ENCODE data around the gene CD3G. TPM values are rescaled to one million over a fixed set of nuclear protein-coding genes. Genes with fewer than 3 reads are reported as not detected.

CD3G gene
- total RNA-seq, 2 donors from 2014 or later: not detected

DNA sequence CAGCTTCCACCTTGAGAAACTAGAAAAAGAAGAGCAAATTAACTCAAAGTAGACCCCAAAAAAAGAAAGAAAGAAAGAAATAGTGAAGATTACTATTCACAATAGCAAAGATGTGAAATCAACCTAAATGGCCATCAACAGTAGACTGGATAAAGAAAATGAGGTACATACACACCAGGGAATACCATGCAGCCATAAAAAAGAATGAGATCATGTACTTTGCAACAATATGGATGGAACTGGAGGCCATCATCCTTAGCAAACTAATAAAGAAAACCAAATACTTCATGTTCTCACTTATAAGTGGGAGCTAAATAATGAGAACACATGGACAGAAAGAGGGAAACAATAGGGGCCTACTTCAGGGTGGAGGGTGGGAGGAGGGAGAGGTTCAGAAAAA, 15.4 kb upstream of the CD3G start:
- H3K4me1 ChIP-seq (ENCODE audit: control insufficient read depth, insufficient read depth, low read length): no peaks in the 10 kb centered on the region
- H3K27ac Mint-ChIP-seq: no peak overlapping the region
- peaks cover 21% of the 10 kb centered on the region for H3K27me3 Mint-ChIP-seq (ENCODE audit: insufficient read depth)
- no peaks in the 10 kb centered on the region for H3K36me3 ChIP-seq (ENCODE audit: control insufficient read depth, insufficient read depth, low read length)
- H3K9me3 ChIP-seq (ENCODE audit: control insufficient read depth, low read length): peaks cover 16% of the 10 kb centered on the region
- no peaks in the 10 kb centered on the region for H3K4me1 Mint-ChIP-seq
- no peak for DNase-seq
- no peak overlapping the region for H3K27ac ChIP-seq (ENCODE audit: low read depth, low read length)
- peaks cover 25% of the 10 kb centered on the region for H3K9me3 Mint-ChIP-seq
- H3K27me3 ChIP-seq (ENCODE audit: control insufficient read depth, insufficient read depth, low read length, poor library complexity, severe bottlenecking): no peaks in the 10 kb centered on the region
- TF ChIP-seq, protein P1, sequence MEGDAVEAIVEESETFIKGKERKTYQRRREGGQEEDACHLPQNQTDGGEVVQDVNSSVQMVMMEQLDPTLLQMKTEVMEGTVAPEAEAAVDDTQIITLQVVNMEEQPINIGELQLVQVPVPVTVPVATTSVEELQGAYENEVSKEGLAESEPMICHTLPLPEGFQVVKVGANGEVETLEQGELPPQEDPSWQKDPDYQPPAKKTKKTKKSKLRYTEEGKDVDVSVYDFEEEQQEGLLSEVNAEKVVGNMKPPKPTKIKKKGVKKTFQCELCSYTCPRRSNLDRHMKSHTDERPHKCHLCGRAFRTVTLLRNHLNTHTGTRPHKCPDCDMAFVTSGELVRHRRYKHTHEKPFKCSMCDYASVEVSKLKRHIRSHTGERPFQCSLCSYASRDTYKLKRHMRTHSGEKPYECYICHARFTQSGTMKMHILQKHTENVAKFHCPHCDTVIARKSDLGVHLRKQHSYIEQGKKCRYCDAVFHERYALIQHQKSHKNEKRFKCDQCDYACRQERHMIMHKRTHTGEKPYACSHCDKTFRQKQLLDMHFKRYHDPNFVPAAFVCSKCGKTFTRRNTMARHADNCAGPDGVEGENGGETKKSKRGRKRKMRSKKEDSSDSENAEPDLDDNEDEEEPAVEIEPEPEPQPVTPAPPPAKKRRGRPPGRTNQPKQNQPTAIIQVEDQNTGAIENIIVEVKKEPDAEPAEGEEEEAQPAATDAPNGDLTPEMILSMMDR (conservative IDR thresholded peaks at IDR 0.05): no peak
- H3K4me3 ChIP-seq (ENCODE audit: low read length): no peak overlapping the region
- H3K36me3 Mint-ChIP-seq (ENCODE audit: low read depth): no peaks in the 10 kb centered on the region
- H3K4me3 Mint-ChIP-seq: no peak overlapping the region
- no peak overlapping the region for H3K9ac ChIP-seq (ENCODE audit: extremely low read depth, low read length, poor library complexity, severe bottlenecking)

DNA sequence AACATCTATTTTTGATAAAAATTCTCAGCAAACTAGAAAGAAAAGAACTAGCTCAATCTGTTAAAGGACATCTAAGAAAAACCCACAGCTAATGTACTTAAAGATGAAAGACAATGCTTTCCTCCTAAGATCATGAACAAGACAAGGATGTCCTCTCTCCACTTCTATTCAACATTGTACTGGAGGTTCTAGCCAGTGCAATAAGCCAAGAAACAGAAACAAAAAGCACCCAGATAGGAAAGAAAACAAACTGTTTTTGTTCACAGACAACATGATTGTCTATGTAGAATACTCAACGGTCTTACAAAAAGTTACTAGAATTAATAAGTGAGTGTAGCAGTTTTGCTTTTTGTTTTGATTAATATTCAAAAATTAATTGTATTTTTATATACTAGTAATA, 9.4 kb upstream of the CD3G start:
- TF ChIP-seq, protein P1 (conservative IDR thresholded peaks at IDR 0.05): no peak
- H3K27me3 Mint-ChIP-seq (ENCODE audit: insufficient read depth): peaks cover 26% of the 10 kb centered on the region
- 80% methylated on average over 1 of the region's 1 CpG; no CpG with 5 or more reads in 1 of the 2 experiments for WGBS, 2 experiments (ENCODE audit: insufficient coverage in 1 of 2, insufficient read length in 1 of 2)
- Histone ChIP-seq H3K27ac (ENCODE audit: low read depth, low read length) (no peak overlapping the region), H3K9ac (ENCODE audit: extremely low read depth, low read length, poor library complexity, severe bottlenecking) (no peak overlapping the region), H3K4me3 (ENCODE audit: low read length) (no peak overlapping the region), H3K4me1 (ENCODE audit: control insufficient read depth, insufficient read depth, low read length) (no peaks in the 10 kb centered on the region), H3K27me3 (ENCODE audit: control insufficient read depth, insufficient read depth, low read length, poor library complexity, severe bottlenecking) (peaks cover 11% of the 10 kb centered on the region), H3K36me3 (ENCODE audit: control insufficient read depth, insufficient read depth, low read length) (no peaks in the 10 kb centered on the region), H3K9me3 (ENCODE audit: control insufficient read depth, low read length) (peaks cover 13% of the 10 kb centered on the region)
- no peak overlapping the region for H3K27ac Mint-ChIP-seq
- H3K4me3 Mint-ChIP-seq: no peak overlapping the region
- no peak for DNase-seq
- H3K36me3 Mint-ChIP-seq (ENCODE audit: low read depth): no peaks in the 10 kb centered on the region
- peaks cover 21% of the 10 kb centered on the region for H3K9me3 Mint-ChIP-seq
- no peaks in the 10 kb centered on the region for H3K4me1 Mint-ChIP-seq

DNA sequence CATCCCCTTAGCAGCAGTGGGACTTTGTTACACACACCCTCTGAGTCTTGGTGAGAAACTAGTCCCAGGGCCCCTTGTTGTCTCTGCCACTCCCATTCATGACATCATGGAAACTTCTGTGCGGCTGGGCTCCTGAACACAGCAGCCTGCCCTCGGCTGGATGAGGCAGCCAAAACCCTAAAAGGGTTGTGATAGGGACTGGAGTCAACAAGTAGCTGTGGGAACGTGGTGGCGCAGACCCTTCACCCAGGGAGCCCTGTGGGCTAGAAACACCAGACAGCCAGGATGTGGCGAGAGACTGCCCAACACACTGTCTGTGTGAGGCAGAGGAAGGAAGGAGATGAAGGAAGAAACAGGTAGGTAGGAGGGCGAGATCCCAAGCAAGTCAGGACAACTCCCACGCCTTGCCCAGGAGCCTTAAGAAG, 5.5 kb upstream of the CD3G start:
- Histone ChIP-seq H3K27me3 (ENCODE audit: control insufficient read depth, insufficient read depth, low read length, poor library complexity, severe bottlenecking) (peaks cover 28% of the 10 kb centered on the region), H3K9me3 (ENCODE audit: control insufficient read depth, low read length) (peaks cover 2% of the 10 kb centered on the region), H3K36me3 (ENCODE audit: control insufficient read depth, insufficient read depth, low read length) (no peaks in the 10 kb centered on the region), H3K27ac (ENCODE audit: low read depth, low read length) (no peak overlapping the region), H3K4me1 (ENCODE audit: control insufficient read depth, insufficient read depth, low read length) (peaks cover 4% of the 10 kb centered on the region), H3K4me3 (ENCODE audit: low read length) (no peak overlapping the region), H3K9ac (ENCODE audit: extremely low read depth, low read length, poor library complexity, severe bottlenecking) (no peak overlapping the region)
- TF ChIP-seq, protein P1 (conservative IDR thresholded peaks at IDR 0.05): no peak
- DNase-seq: no peak
- H3K4me1 Mint-ChIP-seq: peaks cover 11% of the 10 kb centered on the region
- H3K27ac Mint-ChIP-seq: no peak overlapping the region
- no peaks in the 10 kb centered on the region for H3K36me3 Mint-ChIP-seq (ENCODE audit: low read depth)
- H3K9me3 Mint-ChIP-seq: peaks cover 3% of the 10 kb centered on the region
- WGBS, 2 experiments (ENCODE audit: insufficient coverage in 1 of 2, insufficient read length in 1 of 2): 91 to 100% methylated on average over 5 to 7 of the region's 7 CpGs
- peaks cover 42% of the 10 kb centered on the region for H3K27me3 Mint-ChIP-seq (ENCODE audit: insufficient read depth)
- H3K4me3 Mint-ChIP-seq: no peak overlapping the region

Data from endodermal cell (in vitro differentiated cells).